ENCODE data around the gene RNF223. TPM values are rescaled to one million over a fixed set of nuclear protein-coding genes. Genes with fewer than 3 reads are reported as not detected.
A peak's percentile ranks its signal among the peaks of the same experiment; 100 is the strongest.
"Not testable (repeated sequence)": the region's sequence is repeated elsewhere in the genome, so short reads cannot be mapped to it uniquely, and the experiment has no call there.

RNF223 gene
- total RNA-seq, 1 donor from 2014 or later = 0.05 TPM

DNA sequence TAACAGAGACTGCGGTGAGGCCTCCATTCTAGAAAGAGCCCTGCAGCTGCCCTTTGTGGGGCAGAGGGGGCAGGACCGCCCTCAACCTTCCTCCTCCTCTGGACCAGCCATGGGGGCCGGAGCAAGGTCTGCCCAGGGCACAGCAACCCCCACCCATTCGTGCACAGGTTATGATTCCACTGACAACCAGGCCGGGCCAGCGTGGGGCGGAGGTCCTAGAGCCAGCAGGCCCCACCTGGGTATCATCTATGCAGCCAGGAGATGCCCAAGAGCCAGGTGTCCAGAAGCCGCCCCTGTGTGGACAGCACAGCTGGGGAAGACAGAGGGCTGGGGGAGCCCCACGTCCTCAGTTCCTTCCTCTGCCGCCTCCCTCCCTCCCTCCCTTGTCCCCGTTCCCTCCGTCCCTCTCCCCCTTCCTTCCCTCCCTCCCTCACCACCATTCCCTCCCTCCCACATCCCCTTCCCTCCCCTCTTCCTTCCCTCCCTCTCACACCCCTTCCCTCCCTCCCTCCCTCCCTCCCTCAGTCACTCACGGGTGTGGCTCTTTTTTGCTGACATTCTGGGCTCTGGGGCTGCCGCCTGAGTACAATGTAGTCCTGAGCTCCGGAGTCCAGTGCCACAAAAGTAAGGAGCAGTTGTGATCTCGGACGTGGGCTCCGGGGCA lies 12.3 kb downstream of the RNF223 start:
- DNase-seq (ENCODE audit: low read depth) = no peak

- DNase-seq (ENCODE audit: low read depth) = no peak
These were observed 13.7 kb downstream of the RNF223 start for GRCh38 chr1:1060281-1061000.

- peak; percentile 80 for DNase-seq (ENCODE audit: low read depth)
These were observed 14.4 kb downstream of the RNF223 start for GRCh38 chr1:1059494-1060280.

DNA sequence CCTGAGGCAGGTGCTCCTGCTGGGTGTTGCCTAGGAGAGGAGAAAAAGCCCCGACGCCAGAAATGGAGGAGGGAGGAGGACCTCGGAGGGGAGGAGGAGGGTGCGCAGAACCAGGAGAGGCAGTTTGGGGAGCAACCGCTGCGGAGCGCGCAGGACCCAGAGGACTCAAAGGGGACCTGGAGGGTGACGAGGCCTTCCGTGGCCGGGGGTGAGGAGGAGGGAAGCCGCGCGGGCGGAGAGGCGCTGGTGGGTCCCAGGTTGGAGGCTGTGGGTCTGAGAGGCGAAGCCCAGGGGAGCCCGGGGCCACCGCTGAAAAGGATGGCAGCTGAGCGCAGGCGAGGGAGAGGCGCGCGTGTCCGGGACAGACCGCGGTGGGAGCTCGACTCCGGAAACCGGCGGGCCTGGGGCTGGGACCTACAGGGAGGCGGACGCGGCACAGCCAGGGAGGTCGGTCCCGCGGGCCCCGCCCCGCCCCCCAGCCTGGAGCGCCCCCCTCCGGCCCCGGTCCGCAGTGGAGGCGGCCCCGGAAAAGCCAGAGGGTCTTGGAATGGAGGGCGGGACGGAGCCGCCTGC lies 15.1 kb downstream of the RNF223 start:
- DNase-seq (ENCODE audit: low read depth) = no peak

DNA sequence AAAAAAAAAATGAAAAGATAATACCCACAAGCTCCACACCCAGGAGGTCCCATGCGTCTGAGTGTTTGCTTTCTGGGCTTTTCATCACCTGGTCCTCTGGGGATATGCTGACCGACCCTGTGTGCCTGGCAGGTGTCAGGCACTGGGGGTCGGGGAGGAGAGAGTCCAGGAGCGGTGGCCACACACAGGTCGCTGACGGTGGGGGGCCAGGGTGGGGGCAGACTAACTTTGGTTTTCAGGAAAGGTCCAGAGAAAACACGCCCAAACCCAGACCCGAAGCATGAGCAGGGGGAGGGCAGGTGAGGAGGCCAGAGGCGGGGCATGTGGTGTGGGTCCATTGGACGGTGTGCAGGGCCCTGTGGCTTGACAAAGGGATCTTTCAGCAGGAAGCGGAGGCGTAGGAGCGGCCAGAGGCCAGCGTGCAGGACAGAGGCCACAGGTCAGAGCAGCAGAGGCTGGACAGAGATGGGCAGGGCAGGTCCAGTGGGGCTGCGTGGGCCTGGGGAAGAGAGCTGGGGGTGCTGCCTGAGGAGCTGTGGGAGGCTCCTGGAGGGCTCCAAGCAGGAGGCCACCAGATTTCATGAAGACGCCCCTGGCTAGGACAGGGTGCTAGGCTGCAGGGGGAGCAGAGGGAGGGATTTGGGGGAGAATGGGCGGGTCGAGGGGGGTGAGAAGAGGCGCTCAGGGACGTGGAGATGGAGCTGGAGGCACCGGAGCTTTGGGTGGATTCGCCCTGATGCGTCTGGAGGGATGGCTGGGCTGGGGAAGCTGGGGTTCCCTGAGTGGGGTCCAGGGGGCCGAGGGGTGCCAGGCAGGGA lies 15.8 kb downstream of the RNF223 start:
- DNase-seq (ENCODE audit: low read depth) = no peak

DNA sequence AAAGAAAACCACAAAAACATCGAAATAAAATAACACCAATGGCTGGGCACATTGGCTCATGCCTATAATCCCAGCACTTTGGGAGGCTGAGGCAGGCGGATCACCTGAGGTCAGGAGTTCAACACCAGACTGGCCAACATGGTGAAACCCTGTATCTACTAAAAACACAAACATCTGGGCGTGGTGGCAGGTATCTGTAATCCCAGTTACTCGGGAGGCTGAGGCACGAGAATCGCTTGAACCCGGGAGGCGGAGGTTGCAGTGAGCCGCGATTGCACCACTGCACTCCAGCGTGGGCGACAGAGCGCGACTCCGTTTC lies 16.4 kb downstream of the RNF223 start:
- not testable (repeated sequence) for DNase-seq (ENCODE audit: low read depth)

GRCh38 chr1:1055841-1056736 lies 18.0 kb downstream of the RNF223 start:
- no peak for DNase-seq (ENCODE audit: low read depth)

GRCh38 chr1:1054971-1055370 lies 19.1 kb downstream of the RNF223 start:
- DNase-seq (ENCODE audit: low read depth) = no peak

DNA sequence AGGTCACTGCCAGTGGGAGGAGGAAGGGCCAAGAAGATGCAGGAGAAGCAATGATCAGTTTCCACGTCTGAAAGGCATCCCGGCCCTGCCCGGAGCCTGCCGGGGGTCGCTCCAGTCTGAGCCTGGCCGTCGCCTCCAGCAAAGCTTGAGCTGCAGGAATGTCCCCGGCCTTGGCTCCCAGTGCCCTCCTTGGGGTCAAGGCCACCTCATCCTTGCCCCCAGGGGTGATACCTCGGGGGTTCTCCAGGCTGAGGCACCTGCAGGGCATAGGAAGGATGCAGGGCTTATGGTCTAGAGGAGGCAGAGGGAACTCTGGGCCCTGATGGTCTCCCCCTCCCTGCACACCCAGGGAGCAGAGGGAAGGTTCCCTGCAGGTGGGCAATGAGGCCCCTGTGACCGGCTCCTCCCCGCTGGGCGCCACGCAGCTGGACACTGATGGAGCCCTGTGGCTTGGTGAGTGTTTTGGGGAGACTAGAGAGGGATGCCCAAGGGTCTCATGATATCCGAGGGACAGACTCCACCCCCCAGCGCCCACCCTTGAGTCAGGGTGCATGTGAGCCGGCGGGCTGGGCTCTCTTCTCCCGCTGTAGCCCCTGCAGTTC lies 19.9 kb downstream of the RNF223 start:
- no peak for DNase-seq (ENCODE audit: low read depth)

DNA sequence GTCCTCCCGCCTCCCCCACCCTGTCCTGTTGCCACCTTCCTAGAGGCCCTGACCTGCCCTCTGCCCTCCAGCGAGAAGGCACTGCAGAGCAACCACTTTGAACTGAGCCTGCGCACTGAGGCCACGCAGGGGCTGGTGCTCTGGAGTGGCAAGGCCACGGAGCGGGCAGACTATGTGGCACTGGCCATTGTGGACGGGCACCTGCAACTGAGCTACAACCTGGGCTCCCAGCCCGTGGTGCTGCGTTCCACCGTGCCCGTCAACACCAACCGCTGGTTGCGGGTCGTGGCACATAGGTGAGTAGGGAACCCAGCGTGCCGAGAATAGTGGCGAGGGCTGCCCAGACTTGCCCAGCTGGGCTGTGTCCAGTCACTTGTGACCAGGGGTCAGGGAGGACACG lies 20.4 kb downstream of the RNF223 start:
- no peak for DNase-seq (ENCODE audit: low read depth)

DNA sequence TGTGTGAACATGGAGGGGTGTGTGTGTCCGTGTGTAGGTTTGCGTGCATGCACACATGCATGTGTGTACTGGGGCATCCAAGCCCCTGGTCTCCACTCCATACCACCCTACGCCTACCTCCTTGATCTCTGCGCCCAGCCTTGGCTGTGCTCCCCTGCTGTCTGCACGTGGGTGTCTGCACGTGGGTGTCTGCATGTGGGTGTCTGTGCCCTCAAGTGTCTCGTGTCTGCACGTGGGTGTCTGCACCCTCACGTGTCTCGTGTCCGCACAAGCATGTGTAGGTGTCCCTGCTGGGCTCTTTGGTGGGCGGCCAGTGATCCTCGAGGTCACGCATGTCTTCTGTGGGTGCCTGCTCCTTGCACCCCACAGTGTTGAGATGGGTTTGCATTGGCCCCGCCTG lies 21.1 kb downstream of the RNF223 start:
- DNase-seq (ENCODE audit: low read depth) = no peak

GRCh38 chr1:1052003-1052840 lies 21.9 kb downstream of the RNF223 start:
- DNase-seq (ENCODE audit: low read depth) = no peak

DNA sequence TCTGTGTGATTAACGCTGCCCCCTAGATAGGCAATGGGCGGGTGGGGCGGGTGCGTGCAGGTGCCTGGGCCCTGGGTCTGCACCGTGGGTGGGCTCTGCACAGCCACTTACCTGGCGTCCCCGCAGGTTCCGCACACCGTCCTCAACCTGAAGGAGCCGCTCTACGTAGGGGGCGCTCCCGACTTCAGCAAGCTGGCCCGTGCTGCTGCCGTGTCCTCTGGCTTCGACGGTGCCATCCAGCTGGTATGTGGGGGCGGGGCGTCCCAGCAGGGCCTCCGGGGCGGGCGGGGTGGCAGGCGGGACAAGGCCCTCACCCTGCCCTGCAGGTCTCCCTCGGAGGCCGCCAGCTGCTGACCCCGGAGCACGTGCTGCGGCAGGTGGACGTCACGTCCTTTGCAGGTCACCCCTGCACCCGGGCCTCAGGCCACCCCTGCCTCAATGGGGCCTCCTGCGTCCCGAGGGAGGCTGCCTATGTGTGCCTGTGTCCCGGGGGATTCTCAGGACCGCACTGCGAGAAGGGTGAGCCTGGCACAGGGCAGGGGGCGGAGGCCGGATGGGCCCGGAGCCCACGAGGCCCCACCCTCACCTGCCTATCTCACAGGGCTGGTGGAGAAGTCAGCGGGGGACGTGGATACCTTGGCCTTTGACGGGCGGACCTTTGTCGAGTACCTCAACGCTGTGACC lies 22.8 kb downstream of the RNF223 start:
- no peak for DNase-seq (ENCODE audit: low read depth)

- no peak for DNase-seq (ENCODE audit: low read depth)
These were observed 23.5 kb downstream of the RNF223 start for GRCh38 chr1:1050577-1051052.

DNA sequence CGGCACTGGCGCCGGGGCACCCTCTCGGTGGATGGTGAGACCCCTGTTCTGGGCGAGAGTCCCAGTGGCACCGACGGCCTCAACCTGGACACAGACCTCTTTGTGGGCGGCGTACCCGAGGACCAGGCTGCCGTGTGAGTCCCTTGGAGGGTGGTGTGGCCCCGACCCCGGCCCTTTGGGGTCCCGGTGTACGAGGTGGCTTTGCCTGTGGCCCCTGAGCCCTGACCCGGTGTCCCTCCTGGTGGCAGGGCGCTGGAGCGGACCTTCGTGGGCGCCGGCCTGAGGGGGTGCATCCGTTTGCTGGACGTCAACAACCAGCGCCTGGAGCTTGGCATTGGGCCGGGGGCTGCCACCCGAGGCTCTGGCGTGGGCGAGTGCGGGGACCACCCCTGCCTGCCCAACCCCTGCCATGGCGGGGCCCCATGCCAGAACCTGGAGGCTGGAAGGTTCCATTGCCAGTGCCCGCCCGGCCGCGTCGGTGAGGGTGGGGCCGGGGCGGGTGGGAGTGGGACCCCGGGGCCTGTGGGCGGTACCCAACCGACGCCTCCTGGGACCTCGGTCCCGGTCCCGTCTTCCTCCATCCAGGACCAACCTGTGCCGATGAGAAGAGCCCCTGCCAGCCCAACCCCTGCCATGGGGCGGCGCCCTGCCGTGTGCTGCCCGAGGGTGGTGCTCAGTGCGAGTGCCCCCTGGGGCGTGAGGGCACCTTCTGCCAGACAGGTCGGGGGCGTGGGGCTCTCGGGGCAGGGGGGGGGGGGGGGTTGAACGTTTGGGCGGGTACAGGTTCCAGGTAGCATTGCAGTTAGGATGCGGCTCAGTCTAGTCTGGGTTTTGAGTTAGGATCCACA lies 24.6 kb downstream of the RNF223 start:
- DNase-seq (ENCODE audit: low read depth) = no peak

- no peak for DNase-seq (ENCODE audit: low read depth)
These were observed 25.3 kb downstream of the RNF223 start for GRCh38 chr1:1048765-1049164.

DNA sequence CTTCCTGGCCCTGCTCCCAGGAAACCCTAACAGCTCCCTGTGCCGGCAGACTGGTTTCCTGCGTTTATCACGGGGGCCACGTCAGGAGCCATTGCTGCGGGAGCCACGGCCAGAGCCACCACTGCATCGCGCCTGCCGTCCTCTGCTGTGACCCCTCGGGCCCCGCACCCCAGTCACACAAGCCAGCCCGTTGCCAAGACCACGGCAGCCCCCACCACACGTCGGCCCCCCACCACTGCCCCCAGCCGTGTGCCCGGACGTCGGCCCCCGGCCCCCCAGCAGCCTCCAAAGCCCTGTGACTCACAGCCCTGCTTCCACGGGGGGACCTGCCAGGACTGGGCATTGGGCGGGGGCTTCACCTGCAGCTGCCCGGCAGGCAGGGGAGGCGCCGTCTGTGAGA lies 26.1 kb downstream of the RNF223 start:
- no peak for DNase-seq (ENCODE audit: low read depth)
